A673 (cell line): ENCODE measurements around the gene RPS6KA5. TPM values are rescaled to one million over a fixed set of nuclear protein-coding genes. Genes with fewer than 3 reads are reported as not detected.

Experiments
- BruUV-seq: library from RNA; stranded (reverse); fragments of 400-500 nt; replicated peaks from 2 replicates; lab custom pipeline; 2021; lab: Mats Ljungman, UMichigan
- CTCF ChIA-PET: fragments of 300-600 bp; sonication (Branson Sonifier 250); formaldehyde crosslinking; loops from one replicate; lab custom pipeline; 2022; ENCODE audit warnings: antibody characterized with exemption; lab: Charles Lee
- POLR2A ChIA-PET: fragments of 300-600 bp; sonication (Branson Sonifier 250); formaldehyde crosslinking; loops from one replicate; lab custom pipeline; 2022; ENCODE audit warnings: antibody characterized with exemption; ENCODE audit not compliant: low non-redundant PET; lab: Charles Lee
- DNase-seq: peaks from one replicate; pipeline ENCODE4 v3.0.0-alpha.2; 2015; ENCODE audit warnings: low spot score
- H3K27ac ChIP-seq: fragments of 200-600 bp; sonication (generic); 2 replicates; pipeline ENCODE4 v1.5.1; 2016; ENCODE audit warnings: mixed run types, low read depth, mild to moderate bottlenecking, mixed read lengths, antibody characterized with exemption, low read length; ENCODE audit not compliant: poor library complexity, severe bottlenecking
- H3K27me3 ChIP-seq: fragments of 200-600 bp; sonication (generic); replicated peaks from 2 replicates; pipeline ENCODE4 v1.6.1; 2017; ENCODE audit warnings: mixed run types, low read depth, mild to moderate bottlenecking, mixed read lengths, antibody characterized with exemption, low read length; ENCODE audit not compliant: insufficient read depth, poor library complexity
- H3K36me3 ChIP-seq: fragments of 200-600 bp; sonication (generic); 2 replicates; pipeline ENCODE4 v1.6.1; 2016; ENCODE audit warnings: mixed run types, mild to moderate bottlenecking, mixed read lengths, antibody characterized with exemption, low read length; ENCODE audit not compliant: insufficient read depth, poor library complexity, severe bottlenecking
- H3K4me1 ChIP-seq: fragments of 200-600 bp; sonication (generic); 2 replicates; pipeline ENCODE4 v1.6.1; 2017; ENCODE audit warnings: mixed run types, mild to moderate bottlenecking, mixed read lengths, antibody characterized with exemption, low read length; ENCODE audit not compliant: insufficient read depth, poor library complexity, severe bottlenecking
- H3K4me3 ChIP-seq: fragments of 200-600 bp; sonication (generic); 2 replicates; pipeline ENCODE4 v1.5.1; 2016; ENCODE audit warnings: low read depth, mixed run types, mild to moderate bottlenecking, mixed read lengths, low read length; ENCODE audit not compliant: poor library complexity, severe bottlenecking
- H3K9me3 ChIP-seq: fragments of 200-600 bp; sonication (generic); 2 replicates; pipeline ENCODE4 v1.6.1; 2016; ENCODE audit warnings: mixed run types, low read depth, mild to moderate bottlenecking, mixed read lengths, antibody characterized with exemption, low read length; ENCODE audit not compliant: poor library complexity, severe bottlenecking
- CTCF ChIP-seq: fragments of 300-800, 200-600 bp; sonication (generic); conservative IDR thresholded peaks from 2 replicates; pipeline ENCODE4 v1.5.1; 2017; ENCODE audit warnings: low read depth, mild to moderate bottlenecking, antibody characterized with exemption, low read length, moderate library complexity, mixed read lengths
- EZH2 ChIP-seq: fragments of 200-600 bp; sonication (generic); IDR thresholded peaks from 2 replicates; pipeline ENCODE4 v1.6.1; 2017; ENCODE audit warnings: borderline replicate concordance, low read depth, mild to moderate bottlenecking, mixed read lengths, antibody characterized with exemption, low read length; ENCODE audit not compliant: poor library complexity, severe bottlenecking
- intact Hi-C: fragments of 100-400 bp; cut with micrococcal nuclease; formaldehyde crosslinking; loops from one replicate; pipeline ENCODE4 v1.10.0; 2022; ENCODE audit not compliant: unreplicated experiment
- total RNA-seq: library from RNA; stranded (reverse); gene quantifications from 2 replicates; pipeline ENCODE4 v1.2.3, GENCODE V29; 2021

RPS6KA5 gene
- total RNA-seq, 1 experiment from 2014 or later: 7.6 TPM

GRCh38 chr14:91059576-91060350, 678 bp downstream of the RPS6KA5 start:
- peak overlapping the region; percentile 79 for H3K4me3 ChIP-seq
- POLR2A ChIA-PET: no interaction called here
- H3K36me3 ChIP-seq: no peaks in the 10 kb centered on the region
- DNase-seq: peak; percentile 25
- peaks cover 18% of the 10 kb centered on the region for H3K4me1 ChIP-seq
- no peaks in the 10 kb centered on the region for H3K27me3 ChIP-seq
- peak overlapping the region; percentile 78 for H3K27ac ChIP-seq
- intact Hi-C loops: loop anchor here (5.0 to 10.0 kb wide), 2 partner anchors 113 to 155 kb away; no protein-coding TSS in a partner anchor
- CTCF ChIA-PET: interaction anchor here (1.8 kb wide), 1 partner anchor 56 kb away, joined by 4 read pairs; no protein-coding TSS in a partner anchor
- no TSS peak for BruUV-seq
- no peaks in the 10 kb centered on the region for H3K9me3 ChIP-seq
- TF ChIP-seq CTCF: no peak
- TF ChIP-seq EZH2: no peak

- H3K4me1 ChIP-seq: peaks cover 18% of the 10 kb centered on the region
- H3K9me3 ChIP-seq: no peaks in the 10 kb centered on the region
- TF ChIP-seq CTCF (no peak), EZH2 (no peak)
- POLR2A ChIA-PET: interaction anchor here (0.7 kb wide), 1 partner anchor 32 kb away, joined by 3 read pairs; no protein-coding TSS in a partner anchor
- TSS peak; percentile 29 for BruUV-seq
- intact Hi-C loops: loop anchor here (10.0 kb wide), 1 partner anchor 153 kb away; no protein-coding TSS in a partner anchor
- CTCF ChIA-PET: no interaction called here
- DNase-seq: no peak
- no peaks in the 10 kb centered on the region for H3K27me3 ChIP-seq
- H3K4me3 ChIP-seq: no peak overlapping the region
- no peak overlapping the region for H3K27ac ChIP-seq
- no peaks in the 10 kb centered on the region for H3K36me3 ChIP-seq
Observed at GRCh38 chr14:91058042-91058581, 2.3 kb downstream of the RPS6KA5 start.

- no TSS peak for BruUV-seq
- no peaks in the 10 kb centered on the region for H3K36me3 ChIP-seq
- H3K4me3 ChIP-seq: no peak overlapping the region
- no peaks in the 10 kb centered on the region for H3K9me3 ChIP-seq
- CTCF ChIA-PET: no interaction called here
- no peaks in the 10 kb centered on the region for H3K27me3 ChIP-seq
- intact Hi-C loops: loop anchor here (10.0 kb wide), 1 partner anchor 152 kb away; no protein-coding TSS in a partner anchor
- H3K27ac ChIP-seq: no peak overlapping the region
- DNase-seq: no peak
- peaks cover 13% of the 10 kb centered on the region for H3K4me1 ChIP-seq
- POLR2A ChIA-PET: no interaction called here
- TF ChIP-seq EZH2 (no peak), CTCF (no peak)
Observed at GRCh38 chr14:91056361-91056760, 4.1 kb downstream of the RPS6KA5 start.
